HG03571 (cell line): Measurements from ENCODE around the gene GRIN2A.

Source experiments
- ATAC-seq: cut with Tn5 transposase; IDR thresholded peaks from one replicate; pipeline ENCODE4 v1.9.1; 2021; ENCODE audit not compliant: unreplicated experiment

The GRIN2A gene

GRCh38 chr16:9932919-9933653 lies 249.1 kb downstream of the GRIN2A start:
- no peak for ATAC-seq

DNA sequence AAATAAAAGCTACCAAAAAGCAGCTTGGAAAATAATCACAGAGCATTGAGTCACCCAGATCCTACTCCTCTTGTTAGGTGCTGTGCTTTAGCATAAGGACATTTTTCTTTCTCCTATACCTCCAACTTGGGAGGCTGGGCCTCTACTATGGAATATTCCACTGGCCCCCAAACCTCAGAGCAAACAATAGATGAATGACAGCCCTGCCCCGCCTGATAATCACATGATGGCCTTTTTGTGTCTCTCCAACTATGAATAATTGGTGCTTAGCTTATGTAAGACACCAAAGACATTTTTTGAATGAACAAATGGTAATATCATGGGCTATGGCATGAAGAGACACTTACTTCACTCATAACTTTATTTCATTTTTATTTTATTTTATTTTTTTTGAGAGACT lies 250.2 kb downstream of the GRIN2A start:
- ATAC-seq = no peak

- no peak for ATAC-seq
Observed at GRCh38 chr16:9929836-9930235, 252.4 kb downstream of the GRIN2A start.

GRCh38 chr16:9929313-9929712 lies 252.9 kb downstream of the GRIN2A start:
- no peak for ATAC-seq

DNA sequence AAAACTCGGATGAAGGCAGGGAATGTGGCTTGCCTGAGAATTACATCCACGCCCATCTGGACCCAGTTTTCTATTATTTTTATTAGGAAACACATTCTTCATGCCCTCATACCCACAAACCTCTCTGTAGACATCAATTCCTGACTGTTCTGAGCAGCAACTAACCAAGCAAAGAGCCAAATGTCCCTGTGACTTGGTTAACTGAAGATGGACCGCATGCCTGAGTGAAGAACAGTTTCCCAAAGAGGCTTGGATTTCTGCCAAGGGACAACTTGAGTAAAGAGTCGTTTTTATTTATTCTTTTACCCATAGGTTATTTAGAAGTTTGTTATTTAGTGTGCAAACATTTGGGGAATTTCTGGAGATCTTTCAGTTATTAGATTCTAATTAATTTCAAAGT lies 259.8 kb downstream of the GRIN2A start:
- ATAC-seq = no peak

GRCh38 chr16:9921997-9922396 lies 260.2 kb downstream of the GRIN2A start:
- no peak for ATAC-seq

- no peak for ATAC-seq
Observed at GRCh38 chr16:9919460-9919859, 262.8 kb downstream of the GRIN2A start.

DNA sequence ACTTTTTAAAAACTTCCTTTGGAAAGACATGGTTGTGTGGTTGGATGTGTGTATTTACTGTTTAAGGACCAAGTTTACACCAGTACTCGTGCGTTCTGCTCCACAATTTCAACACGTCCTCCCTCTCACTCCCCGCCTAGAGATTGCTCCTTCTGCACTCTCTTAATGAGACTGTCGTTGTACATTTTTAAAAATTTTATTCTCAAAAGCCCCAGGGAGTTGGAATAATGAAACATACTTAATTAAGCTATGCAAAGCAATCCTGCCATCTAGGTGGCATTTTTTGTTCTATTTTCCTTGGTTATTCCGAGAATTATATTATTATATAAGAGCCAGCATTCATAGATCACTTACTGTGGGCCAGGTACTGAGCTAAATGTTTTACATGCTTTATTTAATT lies 264.5 kb downstream of the GRIN2A start:
- ATAC-seq = no peak

GRCh38 chr16:9913604-9914326 lies 268.5 kb downstream of the GRIN2A start:
- ATAC-seq = no peak

DNA sequence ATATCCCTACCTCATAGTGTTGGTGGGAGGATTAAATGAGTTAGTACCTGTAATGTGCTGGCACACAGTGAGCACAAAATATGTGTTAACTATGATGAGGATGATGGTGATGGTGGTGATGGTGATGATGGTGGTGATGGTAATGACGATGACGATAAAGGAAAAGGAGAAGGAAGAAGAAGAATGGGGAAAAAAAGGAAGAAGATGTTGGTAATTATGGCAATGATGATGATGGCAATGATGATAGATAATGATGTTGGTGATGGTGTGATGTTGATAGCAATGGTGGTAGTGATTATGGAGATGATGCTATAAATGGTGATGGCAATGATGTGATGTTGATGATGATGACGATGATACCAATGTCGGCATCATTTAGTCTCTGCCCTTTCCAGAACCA lies 270.2 kb downstream of the GRIN2A start:
- ATAC-seq = no peak

- no peak for ATAC-seq
Observed at GRCh38 chr16:9911231-9911630, 271.0 kb downstream of the GRIN2A start.

DNA sequence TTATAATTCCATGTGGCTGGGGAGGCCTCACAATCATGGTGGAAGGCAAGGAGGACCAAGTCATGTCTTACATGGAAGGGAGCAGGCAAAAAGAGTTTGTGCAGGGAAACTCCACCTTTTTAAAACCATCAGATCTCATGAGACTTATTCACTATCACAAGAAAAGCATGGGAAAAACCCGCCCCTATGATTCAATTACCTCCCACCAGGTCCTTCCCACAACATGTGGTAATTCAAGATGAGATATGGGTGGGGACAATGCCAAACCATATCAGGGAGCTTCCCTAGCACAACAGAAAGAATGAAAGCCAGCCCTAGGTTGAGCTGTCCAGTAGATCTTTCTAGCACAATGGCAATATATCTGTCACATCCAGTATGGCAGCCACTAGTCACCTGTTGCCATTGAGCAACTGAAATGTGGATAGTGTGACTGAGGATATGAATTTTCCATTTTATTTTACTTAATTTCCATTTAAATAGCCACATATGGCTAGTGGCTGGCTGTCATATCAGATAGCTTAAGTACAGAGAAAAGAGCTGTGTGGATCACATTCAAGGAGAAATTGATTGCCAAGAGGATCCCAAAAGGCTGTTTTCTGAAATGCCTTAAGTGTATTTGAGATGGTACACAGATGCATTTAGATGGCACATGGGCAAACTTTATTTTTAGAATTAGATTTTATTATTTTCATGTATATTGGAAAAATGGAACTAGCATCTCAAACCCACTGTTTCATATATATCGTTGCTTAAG lies 273.0 kb downstream of the GRIN2A start:
- no peak for ATAC-seq

GRCh38 chr16:9908613-9909012 lies 273.6 kb downstream of the GRIN2A start:
- ATAC-seq = no peak

DNA sequence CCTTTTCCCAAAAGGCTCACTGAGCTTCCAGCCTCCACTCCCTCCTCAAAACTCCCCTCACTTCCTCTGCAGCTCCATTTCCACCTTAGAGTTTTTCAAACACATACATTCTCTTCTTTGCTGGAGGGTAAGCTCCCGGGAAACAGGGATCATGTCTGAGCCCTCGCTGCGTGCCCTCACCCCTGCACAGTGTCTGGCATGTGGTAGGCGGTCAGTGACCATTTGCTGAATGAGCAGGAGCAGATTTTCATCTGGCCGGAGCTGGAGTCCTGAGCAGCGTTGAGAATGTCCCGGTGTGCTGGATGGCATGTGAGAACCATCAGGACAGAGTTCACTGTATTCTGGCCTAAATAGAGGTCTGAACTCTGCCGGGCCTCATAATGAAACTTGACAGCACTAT lies 274.5 kb downstream of the GRIN2A start:
- ATAC-seq = no peak

- no peak for ATAC-seq
Observed at GRCh38 chr16:9906218-9906617, 276.0 kb downstream of the GRIN2A start.

DNA sequence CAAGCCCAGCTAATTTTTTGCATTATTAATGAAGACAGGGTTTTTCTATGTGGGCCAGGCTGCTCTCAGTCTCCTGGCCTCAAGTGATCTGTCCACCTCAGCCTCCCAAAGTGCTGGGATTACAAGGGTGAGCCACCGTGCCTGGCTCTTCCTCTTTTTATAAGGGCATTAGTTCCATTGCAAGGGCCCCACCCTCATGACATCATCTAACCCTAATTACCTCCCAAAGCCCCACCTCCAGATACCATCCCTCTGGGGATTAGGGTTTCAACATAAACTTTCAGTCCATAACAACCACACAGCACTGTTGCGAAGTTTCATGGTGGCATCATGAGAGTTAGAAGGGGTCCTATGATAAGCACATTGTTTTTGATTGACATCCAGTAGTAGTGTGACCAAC lies 277.7 kb downstream of the GRIN2A start:
- ATAC-seq = no peak

DNA sequence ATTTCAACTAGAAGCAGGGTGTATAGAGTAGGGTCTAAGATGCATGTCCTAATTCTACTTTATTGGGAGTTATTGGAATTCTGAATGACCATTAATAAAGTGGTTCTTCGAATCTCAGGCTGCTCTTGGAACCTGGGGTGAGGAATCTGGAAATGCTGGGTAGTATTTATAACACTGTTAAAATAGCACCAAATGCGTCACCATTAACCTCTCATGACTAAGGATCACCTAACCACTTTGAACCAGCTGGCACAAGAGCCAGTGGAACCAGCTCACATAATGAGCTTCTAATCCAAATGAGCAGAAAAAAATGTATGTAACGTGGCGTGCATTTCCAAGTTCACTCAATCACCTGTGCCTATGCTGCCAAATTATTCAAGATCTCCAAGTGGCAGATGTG lies 281.7 kb downstream of the GRIN2A start:
- ATAC-seq = no peak

DNA sequence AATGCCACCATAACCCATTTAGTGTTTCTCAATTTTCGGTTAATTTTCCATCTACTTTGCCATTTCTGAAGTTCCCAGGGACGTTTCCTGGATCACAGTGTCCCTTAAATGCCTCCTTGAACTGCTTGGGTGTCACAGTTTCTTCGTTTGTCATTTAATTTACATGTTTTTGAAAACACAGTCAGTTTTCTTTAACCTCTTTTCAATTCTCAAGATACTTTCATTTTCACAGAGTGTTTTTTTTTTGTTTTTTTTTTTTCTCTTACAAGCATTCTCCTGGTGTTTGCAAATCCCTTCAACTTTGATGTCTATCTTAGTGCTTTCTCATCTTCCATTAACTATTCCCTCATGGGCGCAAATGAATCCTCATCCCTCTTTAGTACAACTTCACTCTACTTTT lies 283.7 kb downstream of the GRIN2A start:
- ATAC-seq = no peak

DNA sequence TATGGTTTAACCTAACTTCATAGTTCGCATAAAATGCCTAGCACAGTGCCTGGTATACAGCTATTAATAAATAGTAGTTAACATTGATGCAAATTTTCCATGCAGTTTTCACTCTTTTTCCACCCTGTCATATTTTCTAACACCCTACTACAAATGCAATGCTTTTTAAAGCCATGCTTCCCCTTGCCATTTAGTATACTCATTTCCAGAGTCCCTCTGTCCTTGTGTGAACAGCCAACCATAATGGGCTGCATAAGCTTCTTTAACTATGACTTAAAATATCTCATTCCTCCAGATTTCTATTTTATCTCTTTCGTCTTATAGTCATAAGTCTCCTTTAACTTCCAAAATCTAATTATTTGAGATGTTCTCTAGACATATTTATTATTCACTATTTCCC lies 284.1 kb downstream of the GRIN2A start:
- no peak for ATAC-seq

- ATAC-seq = no peak
Observed at GRCh38 chr16:9895817-9896216, 286.4 kb downstream of the GRIN2A start.

GRCh38 chr16:9885876-9886275 lies 296.4 kb downstream of the GRIN2A start:
- ATAC-seq = no peak

- no peak for ATAC-seq
Observed at GRCh38 chr16:9885467-9885866, 296.8 kb downstream of the GRIN2A start.
